ENCODE data around the gene SNX20.

SNX20 gene

GRCh38 chr16:50681021-50681885, at the start of gene SNX20:
Gene SNX20 (minus strand): TSS chr16:50681312. CDS start chr16:50677526, 3,786 bp downstream.
- peak; percentile 82 for DNase-seq

GRCh38 chr16:50724306-50724705, 43.2 kb upstream of the SNX20 start:
- no peak for DNase-seq

GRCh38 chr16:50722960-50723359, 41.8 kb upstream of the SNX20 start:
- DNase-seq = no peak

GRCh38 chr16:50722405-50722737, 41.3 kb upstream of the SNX20 start:
- DNase-seq = no peak

GRCh38 chr16:50721549-50722404, 40.7 kb upstream of the SNX20 start:
- DNase-seq = peak; percentile 57

- DNase-seq = no peak
These were observed 38.6 kb upstream of the SNX20 start for GRCh38 chr16:50719401-50720337.

GRCh38 chr16:50718761-50719400, 37.8 kb upstream of the SNX20 start:
- DNase-seq = no peak

- DNase-seq = no peak
These were observed 37.1 kb upstream of the SNX20 start for GRCh38 chr16:50718061-50718760.

- DNase-seq = no peak
These were observed 36.4 kb upstream of the SNX20 start for GRCh38 chr16:50717494-50717893.

- DNase-seq = no peak
These were observed 36.0 kb upstream of the SNX20 start for GRCh38 chr16:50717091-50717490.

- no peak for DNase-seq
These were observed 31.8 kb upstream of the SNX20 start for GRCh38 chr16:50712956-50713355.

- DNase-seq = no peak
These were observed 31.4 kb upstream of the SNX20 start for GRCh38 chr16:50712560-50712898.

GRCh38 chr16:50711862-50712559, 30.9 kb upstream of the SNX20 start:
- no peak for DNase-seq

GRCh38 chr16:50711040-50711439, 29.9 kb upstream of the SNX20 start:
- DNase-seq = no peak

- no peak for DNase-seq
These were observed 28.9 kb upstream of the SNX20 start for GRCh38 chr16:50709980-50710379.

- peak; percentile 30 for DNase-seq
These were observed 28.1 kb upstream of the SNX20 start for GRCh38 chr16:50709061-50709684.

GRCh38 chr16:50708373-50709060, 27.4 kb upstream of the SNX20 start:
- peak; percentile 55 for DNase-seq

GRCh38 chr16:50706250-50706649, 25.1 kb upstream of the SNX20 start:
- no peak for DNase-seq

GRCh38 chr16:50705436-50706110, 24.5 kb upstream of the SNX20 start:
- no peak for DNase-seq
